Measurements from ENCODE around the gene PTPN14. TPM values are rescaled to one million over a fixed set of nuclear protein-coding genes. Genes with fewer than 3 reads are reported as not detected.
"Not testable (repeated sequence)": the region's sequence is repeated elsewhere in the genome, so short reads cannot be mapped to it uniquely, and the experiment has no call there.

The PTPN14 gene
- total RNA-seq, 1 donor, result 104 TPM

GRCh38 chr1:214537219-214537618, 14.2 kb downstream of the PTPN14 start:
- H3K4me3 ChIP-seq (ENCODE audit: low read depth, low read length), result no peak overlapping the region
- DNase-seq (ENCODE audit: low read depth), result peak; percentile 42
- TF ChIP-seq CTCF (IDR thresholded peaks at IDR 0.05; ENCODE audit: insufficient read depth, low read depth, low read length), result no peak

- H3K4me3 ChIP-seq (ENCODE audit: low read depth, low read length), result no peak overlapping the region
- TF ChIP-seq CTCF (IDR thresholded peaks at IDR 0.05; ENCODE audit: insufficient read depth, low read depth, low read length), result no peak
- DNase-seq (ENCODE audit: low read depth), result no peak
Measured at GRCh38 chr1:214532070-214532469, 19.3 kb downstream of the PTPN14 start.

DNA sequence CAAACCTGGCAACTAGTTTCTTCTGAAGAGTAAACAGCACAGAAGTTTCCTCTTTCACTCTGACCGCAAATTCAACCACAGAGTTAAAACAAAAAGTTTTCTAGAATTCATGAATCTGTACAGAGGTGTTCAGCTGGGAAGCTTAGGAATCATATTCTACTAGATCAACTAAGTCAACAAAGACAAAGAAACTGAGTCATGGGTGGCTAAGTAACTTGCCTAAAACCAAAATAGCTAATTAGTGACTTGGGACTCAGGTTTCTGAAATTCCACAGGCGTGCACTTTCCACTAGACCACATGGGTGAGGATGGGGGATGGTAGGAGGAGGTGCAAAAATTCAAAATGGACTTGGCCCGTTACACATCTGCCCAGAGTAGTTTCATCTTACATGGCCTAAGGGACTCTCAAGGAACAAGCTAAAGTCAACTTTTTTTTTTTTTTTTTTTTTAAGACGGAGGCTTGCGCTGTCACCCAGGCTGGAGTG, 25.8 kb downstream of the PTPN14 start:
- no peak overlapping the region for H3K4me3 ChIP-seq (ENCODE audit: low read depth, low read length)
- TF ChIP-seq CTCF (IDR thresholded peaks at IDR 0.05; ENCODE audit: insufficient read depth, low read depth, low read length), result no peak
- DNase-seq (ENCODE audit: low read depth), result peak; percentile 59

GRCh38 chr1:214524824-214525223, 26.6 kb downstream of the PTPN14 start:
- no peak for TF ChIP-seq CTCF (IDR thresholded peaks at IDR 0.05; ENCODE audit: insufficient read depth, low read depth, low read length)
- peak; percentile 75 for DNase-seq (ENCODE audit: low read depth)

DNA sequence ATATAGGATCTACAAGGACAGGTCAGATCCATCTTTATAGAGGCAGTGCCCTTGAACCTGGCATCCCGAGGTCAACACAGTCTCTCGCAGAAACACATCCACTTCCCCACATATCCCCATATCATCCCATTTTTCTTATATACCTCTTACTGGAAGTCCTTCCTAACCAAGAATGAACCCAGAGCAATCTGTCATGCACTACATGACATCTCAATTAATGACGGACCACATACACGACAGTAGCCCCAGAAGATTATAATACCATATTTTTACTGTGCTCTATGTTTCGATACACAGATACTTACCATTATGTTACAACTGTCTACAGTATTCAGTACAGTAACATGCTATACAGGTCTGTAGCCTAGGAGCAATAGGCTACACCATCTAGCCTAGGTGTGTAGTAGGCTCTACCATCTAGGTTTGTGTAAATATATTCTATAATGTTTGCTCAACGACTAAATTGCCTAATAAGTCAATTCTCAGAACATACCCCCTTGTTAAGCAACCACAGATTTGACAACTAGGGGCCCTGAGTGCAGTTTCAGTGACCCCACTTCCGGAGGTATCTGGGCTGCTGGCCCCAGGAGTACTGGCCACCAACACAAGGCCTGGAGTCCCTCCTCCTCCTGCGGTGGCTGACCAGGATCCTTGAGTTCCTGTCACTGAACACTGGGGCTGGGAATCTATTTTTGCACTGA, 28.1 kb downstream of the PTPN14 start:
- TF ChIP-seq CTCF (IDR thresholded peaks at IDR 0.05; ENCODE audit: insufficient read depth, low read depth, low read length), result no peak
- no peak overlapping the region for H3K4me3 ChIP-seq (ENCODE audit: low read depth, low read length)
- DNase-seq (ENCODE audit: low read depth), result no peak

More at GRCh38 chr1:214524824-214525223, 26.6 kb downstream of the PTPN14 start:
- H3K4me3 ChIP-seq (ENCODE audit: low read depth, low read length), result no peak overlapping the region

DNA sequence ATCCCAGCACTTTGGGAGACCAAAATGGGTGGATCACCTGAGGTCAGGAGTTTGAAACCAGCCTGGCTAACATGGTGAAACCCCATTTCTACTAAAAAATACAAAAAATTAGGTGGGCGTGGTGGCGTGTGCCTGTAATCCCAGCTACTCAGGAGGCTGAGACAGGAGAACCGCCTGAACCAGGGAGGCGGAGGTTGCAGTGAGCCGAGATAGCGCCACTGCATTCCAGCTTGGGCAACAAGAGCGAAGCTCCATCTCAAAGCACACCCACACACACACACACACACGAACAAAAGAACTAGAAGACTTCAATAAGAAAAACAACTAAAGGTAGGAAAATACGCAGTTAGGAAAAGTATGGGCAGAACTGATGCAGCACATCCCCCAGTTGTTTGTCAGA, 29.9 kb downstream of the PTPN14 start:
- not testable (repeated sequence) for DNase-seq (ENCODE audit: low read depth); H3K4me3 ChIP-seq (ENCODE audit: low read depth, low read length)

DNA sequence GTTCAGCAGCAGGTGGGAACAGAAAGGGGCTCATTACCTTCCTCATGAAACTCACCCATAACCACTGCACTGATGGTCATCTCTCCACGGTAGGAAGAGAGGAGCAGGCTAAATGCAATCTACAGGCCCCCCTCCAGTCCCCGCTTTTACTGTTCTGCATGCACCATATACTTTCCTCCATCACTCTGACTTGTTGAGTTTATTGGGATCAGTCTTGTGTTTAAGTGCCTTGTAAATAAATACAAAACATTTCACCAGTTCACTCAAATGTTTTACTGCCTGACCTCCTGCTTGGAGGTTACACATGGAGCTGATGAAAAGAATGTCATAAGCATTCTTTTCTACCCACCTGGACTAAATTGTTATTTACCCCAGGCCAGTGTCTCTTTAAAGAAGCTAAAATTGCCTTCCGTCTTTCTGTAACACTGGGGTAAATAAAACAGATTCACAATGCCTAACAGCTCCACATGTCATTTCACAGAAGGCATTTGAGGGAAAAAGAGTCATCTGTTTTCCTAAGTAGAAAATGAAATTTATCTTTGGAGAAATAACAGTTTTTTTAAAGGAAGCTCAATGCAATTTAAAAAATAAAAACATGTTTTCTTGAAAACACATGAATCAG, 30.7 kb downstream of the PTPN14 start:
- DNase-seq (ENCODE audit: low read depth), result peak; percentile 26
- no peak for TF ChIP-seq CTCF (IDR thresholded peaks at IDR 0.05; ENCODE audit: insufficient read depth, low read depth, low read length)
- H3K4me3 ChIP-seq (ENCODE audit: low read depth, low read length), result no peak overlapping the region
